A549 (cell line): Measurements from ENCODE around the gene MFAP2. TPM values are rescaled to one million over a fixed set of nuclear protein-coding genes. Genes with fewer than 3 reads are reported as not detected.

Experiments
- ATAC-seq, 2 experiments: fragments of 200-7000 bp in 1 of 2; fragments of >200 bp in 1 of 2; cut with Nextera tagmentation in 1 of 2; cut with Tn5 transposase in 1 of 2; 3 replicates each; pipeline versions ENCODE4 v1.8.0 to v1.9.1; 2018 to 2020; ENCODE audit warnings: mild to moderate bottlenecking in 1 of 2, moderate library complexity in 1 of 2
- CTCF ChIA-PET: fragments of 300-600 bp; sonication (Branson Sonifier 250); formaldehyde crosslinking; extraction: SDS; loops from one replicate; lab custom pipeline; 2021; ENCODE audit warnings: antibody characterized with exemption, inconsistent platforms; lab: Yijun Ruan, JAX
- POLR2A ChIA-PET: fragments of 350-600 bp; formaldehyde crosslinking; extraction: SDS; loops from one replicate; lab custom pipeline; 2021; ENCODE audit warnings: antibody characterized with exemption, inconsistent platforms; lab: Yijun Ruan, JAX
- DNase-seq, 2 experiments: peaks; one replicate each; pipeline versions ENCODE4 v3.0.0 to v3.0.0-alpha.2; 2011 to 2016; ENCODE audit warnings: low read depth in 1 of 2, low spot score in 1 of 2
- FAIRE-seq: peaks from 2 replicates; lab custom pipeline; 2011; peaks lifted over from hg19 to GRCh38; lab: Jason Lieb, UNC
- H3K27ac ChIP-seq, 2 experiments: fragments of >200 bp; sonication (Bioruptor Twin); formaldehyde crosslinking; 3 replicates each; pipeline ENCODE4 v1.5.1; 2016 to 2017
- H3K4me1 ChIP-seq: fragments of >200 bp; sonication (Bioruptor Twin); formaldehyde crosslinking; 3 replicates; pipeline ENCODE4 v1.6.1; 2016
- H3K4me2 ChIP-seq: fragments of >200 bp; sonication (Bioruptor Twin); formaldehyde crosslinking; 3 replicates; pipeline ENCODE4 v1.6.1; 2016
- H3K4me3 ChIP-seq: fragments of >200 bp; sonication (Bioruptor Twin); formaldehyde crosslinking; 3 replicates; pipeline ENCODE4 v1.5.1; 2016
- H3K9me3 ChIP-seq: fragments of >200 bp; sonication (Bioruptor Twin); formaldehyde crosslinking; 3 replicates; pipeline ENCODE4 v1.6.1; 2016
- BHLHE40 ChIP-seq: IDR thresholded peaks from 2 replicates; pipeline ENCODE4 v1.6.1; 2012; ENCODE audit warnings: low read depth, low read length, inconsistent platforms
- CBX8 ChIP-seq: fragments of 200-600 bp; sonication (generic); IDR thresholded peaks from 2 replicates; pipeline ENCODE4 v1.6.1; 2016
- CEBPB ChIP-seq, 2 experiments: fragments of >200 bp in 1 of 2; sonication (Bioruptor Twin) in 1 of 2; formaldehyde crosslinking in 1 of 2; IDR thresholded peaks; 2 replicates each; pipeline ENCODE4 v1.6.1; 2012 to 2016
- CHD4 ChIP-seq: fragments of 200-600 bp; sonication (generic); IDR thresholded peaks from 2 replicates; pipeline ENCODE4 v1.6.1; 2016; ENCODE audit warnings: antibody characterized with exemption, mild to moderate bottlenecking, borderline replicate concordance
- EP300 ChIP-seq, 2 experiments: fragments of >200 bp; sonication (Bioruptor Twin); formaldehyde crosslinking; IDR thresholded peaks; 2 replicates in 1 of 2; 3 replicates in 1 of 2; pipeline ENCODE4 v1.6.1; 2016 to 2017
- FOXS1 ChIP-seq: fragments of 250-450 bp; sonication (Bioruptor Pico); IDR thresholded peaks from 2 replicates; pipeline ENCODE4 v1.5.0; 2020; ENCODE audit warnings: mild to moderate bottlenecking, moderate library complexity
- HOXB5 ChIP-seq: fragments of 250-450 bp; sonication (Bioruptor Pico); IDR thresholded peaks from 2 replicates; pipeline ENCODE4 v1.5.0; 2020; ENCODE audit warnings: mild to moderate bottlenecking, moderate library complexity
- JUN ChIP-seq, 2 experiments: fragments of >200 bp; sonication (Bioruptor Twin); formaldehyde crosslinking; IDR thresholded peaks; 2 replicates in 1 of 2; 3 replicates in 1 of 2; pipeline ENCODE4 v1.6.1; 2016 to 2017
- KDM1A ChIP-seq: fragments of 200-600 bp; sonication (generic); IDR thresholded peaks from 2 replicates; pipeline ENCODE4 v1.6.1; 2016; ENCODE audit warnings: low read depth, mild to moderate bottlenecking
- PHF8 ChIP-seq: fragments of 200-600 bp; sonication (generic); IDR thresholded peaks from 2 replicates; pipeline ENCODE4 v1.6.1; 2016; ENCODE audit warnings: low read depth, mild to moderate bottlenecking, antibody characterized with exemption, moderate library complexity, borderline replicate concordance
- POLR2A ChIP-seq: IDR thresholded peaks from 2 replicates; pipeline ENCODE4 v1.6.1; 2012; ENCODE audit warnings: mild to moderate bottlenecking, low read length
- RAD21 ChIP-seq, 2 experiments: fragments of >200 bp in 1 of 2; sonication (Bioruptor Twin) in 1 of 2; formaldehyde crosslinking in 1 of 2; IDR thresholded peaks in 1 of 2; conservative IDR thresholded peaks in 1 of 2; 2 replicates in 1 of 2; 3 replicates in 1 of 2; pipeline ENCODE4 v1.6.1; 2012 to 2018; ENCODE audit warnings: inconsistent platforms in 1 of 2
- RCOR1 ChIP-seq: fragments of 150-350 bp; IDR thresholded peaks from 2 replicates; pipeline ENCODE4 v1.6.1; 2014; ENCODE audit warnings: antibody characterized with exemption, low read length, low read depth
- RFX5 ChIP-seq: fragments of 450-650 bp; IDR thresholded peaks from 2 replicates; pipeline ENCODE4 v1.7.1; 2014; ENCODE audit warnings: antibody characterized with exemption, mild to moderate bottlenecking, moderate library complexity
- TFCP2L1 ChIP-seq: fragments of 250-450 bp; sonication (Bioruptor Pico); IDR thresholded peaks from 2 replicates; pipeline ENCODE4 v1.5.0; 2021; ENCODE audit warnings: mild to moderate bottlenecking
- TP53 ChIP-seq: fragments of 250-450 bp; sonication (Bioruptor Pico); IDR thresholded peaks from 2 replicates; pipeline ENCODE4 v1.5.0; 2021; ENCODE audit warnings: mild to moderate bottlenecking, moderate library complexity
- ZC3H11A ChIP-seq: fragments of 450-650 bp; IDR thresholded peaks from 2 replicates; pipeline ENCODE4 v1.6.1; 2014; ENCODE audit warnings: antibody characterized with exemption, mild to moderate bottlenecking
- ZNF302 ChIP-seq: fragments of 250-450 bp; sonication (Bioruptor Pico); IDR thresholded peaks from 2 replicates; pipeline ENCODE4 v1.9.0; 2021; ENCODE audit warnings: inconsistent platforms, mild to moderate bottlenecking, moderate library complexity
- WGBS: methylation state at CpG from one replicate; pipeline ENCODE4 v1.1.6; 2017; ENCODE audit errors: missing lambda C conversion rate; 5-methylcytosine and 5-hydroxymethylcytosine counted together
- polyA plus RNA-seq, 4 experiments: library from polyadenylated mRNA; depleted of rRNA in 3 of 4; stranded (reverse); fragments of >200 nt; fragmentation: RNase III in 1 of 4; extraction: RNeasy Plus Mini Kit Qiagen cat#74134 plus additional on column Dnase treatment in 1 of 4; gene quantifications; 2 replicates in 3 of 4; 3 replicates in 1 of 4; pipeline ENCODE4 v1.2.3, GENCODE V29; 2011 to 2017
- TF ChIP-seq, protein P1 (sequence below): fragments of 250-450 bp; sonication (Bioruptor Pico); IDR thresholded peaks from 2 replicates; pipeline ENCODE4 v1.5.0; 2021; ENCODE audit warnings: mild to moderate bottlenecking, moderate library complexity, borderline replicate concordance
- TF ChIP-seq, protein P2 (sequence below): IDR thresholded peaks from 2 replicates; pipeline ENCODE4 v1.6.1; 2012
- TF ChIP-seq, protein P3 (sequence below): fragments of 200-600 bp; sonication (generic); IDR thresholded peaks from 2 replicates; pipeline ENCODE4 v1.6.1; 2016; ENCODE audit warnings: antibody characterized with exemption, mild to moderate bottlenecking, moderate library complexity

The MFAP2 gene
- polyA plus RNA-seq, 2 of the 4 experiments (the other 2 are of a cell fraction): 0.45 to 0.90 TPM

- POLR2A ChIA-PET: no interaction called here
- TF ChIP-seq EP300 (IDR thresholded peaks at IDR 0.05): no peak
- TF ChIP-seq, protein P1, sequence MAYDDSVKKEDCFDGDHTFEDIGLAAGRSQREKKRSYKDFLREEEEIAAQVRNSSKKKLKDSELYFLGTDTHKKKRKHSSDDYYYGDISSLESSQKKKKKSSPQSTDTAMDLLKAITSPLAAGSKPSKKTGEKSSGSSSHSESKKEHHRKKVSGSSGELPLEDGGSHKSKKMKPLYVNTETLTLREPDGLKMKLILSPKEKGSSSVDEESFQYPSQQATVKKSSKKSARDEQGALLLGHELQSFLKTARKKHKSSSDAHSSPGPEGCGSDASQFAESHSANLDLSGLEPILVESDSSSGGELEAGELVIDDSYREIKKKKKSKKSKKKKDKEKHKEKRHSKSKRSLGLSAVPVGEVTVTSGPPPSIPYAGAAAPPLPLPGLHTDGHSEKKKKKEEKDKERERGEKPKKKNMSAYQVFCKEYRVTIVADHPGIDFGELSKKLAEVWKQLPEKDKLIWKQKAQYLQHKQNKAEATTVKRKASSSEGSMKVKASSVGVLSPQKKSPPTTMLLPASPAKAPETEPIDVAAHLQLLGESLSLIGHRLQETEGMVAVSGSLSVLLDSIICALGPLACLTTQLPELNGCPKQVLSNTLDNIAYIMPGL (CRISPR knock-in tag): no peak
- no peak for TF ChIP-seq CBX8
- TF ChIP-seq FOXS1 (CRISPR knock-in tag): no peak
- no peak for TF ChIP-seq CHD4
- TF ChIP-seq PHF8: no peak
- TF ChIP-seq RFX5: no peak
- TF ChIP-seq RAD21 (conservative IDR thresholded peaks at IDR 0.05 in 1 of 2, IDR thresholded peaks at IDR 0.05 in 1 of 2): no peak
- Histone ChIP-seq H3K4me1 (peaks cover 16% of the 10 kb centered on the region; the same call in 2 of the 3 replicates), H3K9me3 (no peaks in the 10 kb centered on the region), H3K4me3 (no peak overlapping the region), H3K4me2 (no peak overlapping the region), H3K27ac (no peak overlapping the region)
- no peak for FAIRE-seq
- no peak for DNase-seq
- CTCF ChIA-PET: interaction anchor here (1.0 to 2.5 kb wide), 8 partner anchors 8 to 61 kb away, joined by 3 to 15 read pairs (median 4); no protein-coding TSS in a partner anchor
- WGBS: 77% methylated on average over 9 of the region's 9 CpGs
- no peak for ATAC-seq
Observed at GRCh38 chr1:17012775-17013490, 32.5 kb upstream of the MFAP2 start.

DNA sequence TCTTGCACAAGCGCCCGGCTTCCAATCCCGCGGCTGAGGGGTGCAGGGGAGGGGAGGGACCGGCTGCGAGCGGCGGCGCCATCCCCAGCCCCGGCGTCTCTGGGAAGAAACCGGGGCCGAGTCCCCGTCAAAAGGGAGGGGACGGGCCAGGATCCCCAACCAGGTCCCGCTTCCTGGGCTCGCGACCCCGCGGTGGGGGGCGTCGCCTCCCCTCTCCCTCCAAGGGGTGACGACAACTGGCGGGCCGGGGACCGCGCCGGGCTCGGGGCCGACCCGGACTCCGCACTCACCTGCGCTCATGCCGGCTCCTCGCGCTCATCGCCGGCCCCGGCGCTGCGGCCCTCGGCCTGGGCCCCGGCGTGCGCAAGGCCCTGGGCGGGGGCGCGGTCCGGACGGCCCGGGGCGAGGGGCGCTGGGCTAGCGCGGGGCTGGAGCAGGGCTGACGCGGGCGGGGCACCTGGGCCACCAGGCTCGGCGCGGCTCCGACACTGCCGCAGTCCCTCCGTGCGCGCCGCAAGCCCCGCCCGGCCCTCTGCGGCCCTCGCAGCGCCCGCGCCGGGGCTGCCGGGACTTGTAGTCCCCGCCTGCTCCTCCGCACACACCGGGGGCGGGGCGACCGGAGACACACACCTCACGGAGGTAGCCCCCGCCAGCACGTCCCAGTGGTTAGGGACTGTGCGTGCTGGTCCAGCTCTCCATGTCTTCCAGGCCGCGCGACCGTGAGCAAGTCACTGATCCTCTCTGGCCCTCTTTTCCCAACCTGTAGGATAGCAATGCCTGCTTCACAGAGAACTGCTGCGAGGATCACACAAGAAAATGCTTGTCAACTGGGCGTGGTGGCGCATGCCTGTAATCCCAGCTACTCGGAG, 31.3 kb upstream of the MFAP2 start, which contains the start of gene ATP13A2:
Gene ATP13A2 (minus strand): TSS at position 490 of the 869 bp plus-strand sequence. CDS start 190 bp downstream, at position 300.
- Histone ChIP-seq H3K4me1 (peaks cover 16% of the 10 kb centered on the region; the same call in 2 of the 3 replicates), H3K9me3 (no peaks in the 10 kb centered on the region), H3K4me2 (peak within 1 kb of the TSS; percentile 94), H3K27ac (peak within 1 kb of the TSS; percentile 86 to 98), H3K4me3 (peak within 1 kb of the TSS; percentile 94)
- ChIA-PET CTCF (interaction anchor here (1.5 kb wide), 1 partner anchor 9 kb away, joined by 3 read pairs; no protein-coding TSS in a partner anchor), POLR2A (interaction anchor here (0.7 kb wide), 1 partner anchor 429 kb away, joined by 3 read pairs; no protein-coding TSS in a partner anchor)
- peak; percentile 67 to 71 for DNase-seq
- peak; percentile 95 for ATAC-seq
- TF ChIP-seq, protein P2, sequence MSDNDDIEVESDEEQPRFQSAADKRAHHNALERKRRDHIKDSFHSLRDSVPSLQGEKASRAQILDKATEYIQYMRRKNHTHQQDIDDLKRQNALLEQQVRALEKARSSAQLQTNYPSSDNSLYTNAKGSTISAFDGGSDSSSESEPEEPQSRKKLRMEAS: peak; percentile 23; the same call in 1 of the 2 replicates
- no peak for TF ChIP-seq RCOR1
- peak in 1 of 2 experiments; percentile 37; a peak in 1 of 5 replicates for TF ChIP-seq JUN (IDR thresholded peaks at IDR 0.05)
- TF ChIP-seq POLR2A: peak; percentile 47
- TF ChIP-seq BHLHE40: no peak
- 27% methylated on average over 3 of the region's 94 CpGs for WGBS
- FAIRE-seq: no peak

GRCh38 chr1:17011092-17011438, 30.6 kb upstream of the MFAP2 start:
- WGBS: 3% methylated on average over 7 of the region's 15 CpGs
- no peaks in the 10 kb centered on the region for H3K9me3 ChIP-seq
- ChIA-PET CTCF (interaction anchor here (1.2 kb wide), 2 partner anchors 12 to 47 kb away, joined by 4 read pairs; no protein-coding TSS in a partner anchor), POLR2A (no interaction called here)
- peaks cover 16% of the 10 kb centered on the region; the same call in 2 of the 3 replicates for H3K4me1 ChIP-seq
- DNase-seq: no peak
- TF ChIP-seq CEBPB (IDR thresholded peaks at IDR 0.05) (no peak), HOXB5 (CRISPR knock-in tag) (no peak), KDM1A (no peak), TFCP2L1 (CRISPR knock-in tag) (no peak), TP53 (CRISPR knock-in tag) (no peak), ZC3H11A (no peak), BHLHE40 (no peak), ZNF302 (CRISPR knock-in tag) (no peak)
- TF ChIP-seq, protein P3, sequence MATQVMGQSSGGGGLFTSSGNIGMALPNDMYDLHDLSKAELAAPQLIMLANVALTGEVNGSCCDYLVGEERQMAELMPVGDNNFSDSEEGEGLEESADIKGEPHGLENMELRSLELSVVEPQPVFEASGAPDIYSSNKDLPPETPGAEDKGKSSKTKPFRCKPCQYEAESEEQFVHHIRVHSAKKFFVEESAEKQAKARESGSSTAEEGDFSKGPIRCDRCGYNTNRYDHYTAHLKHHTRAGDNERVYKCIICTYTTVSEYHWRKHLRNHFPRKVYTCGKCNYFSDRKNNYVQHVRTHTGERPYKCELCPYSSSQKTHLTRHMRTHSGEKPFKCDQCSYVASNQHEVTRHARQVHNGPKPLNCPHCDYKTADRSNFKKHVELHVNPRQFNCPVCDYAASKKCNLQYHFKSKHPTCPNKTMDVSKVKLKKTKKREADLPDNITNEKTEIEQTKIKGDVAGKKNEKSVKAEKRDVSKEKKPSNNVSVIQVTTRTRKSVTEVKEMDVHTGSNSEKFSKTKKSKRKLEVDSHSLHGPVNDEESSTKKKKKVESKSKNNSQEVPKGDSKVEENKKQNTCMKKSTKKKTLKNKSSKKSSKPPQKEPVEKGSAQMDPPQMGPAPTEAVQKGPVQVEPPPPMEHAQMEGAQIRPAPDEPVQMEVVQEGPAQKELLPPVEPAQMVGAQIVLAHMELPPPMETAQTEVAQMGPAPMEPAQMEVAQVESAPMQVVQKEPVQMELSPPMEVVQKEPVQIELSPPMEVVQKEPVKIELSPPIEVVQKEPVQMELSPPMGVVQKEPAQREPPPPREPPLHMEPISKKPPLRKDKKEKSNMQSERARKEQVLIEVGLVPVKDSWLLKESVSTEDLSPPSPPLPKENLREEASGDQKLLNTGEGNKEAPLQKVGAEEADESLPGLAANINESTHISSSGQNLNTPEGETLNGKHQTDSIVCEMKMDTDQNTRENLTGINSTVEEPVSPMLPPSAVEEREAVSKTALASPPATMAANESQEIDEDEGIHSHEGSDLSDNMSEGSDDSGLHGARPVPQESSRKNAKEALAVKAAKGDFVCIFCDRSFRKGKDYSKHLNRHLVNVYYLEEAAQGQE: no peak
- no peak for FAIRE-seq
- peak overlapping the region; percentile 94 for H3K4me3 ChIP-seq
- ATAC-seq: peak; percentile 10 to 15; a peak in 3 of 6 replicates
- peak overlapping the region; percentile 86 to 98 for H3K27ac ChIP-seq
- peak overlapping the region; percentile 94 for H3K4me2 ChIP-seq
